GM12865 (cell line): Measurements from ENCODE around the gene PFAS.
"Not testable (repeated sequence)": the region's sequence is repeated elsewhere in the genome, so short reads cannot be mapped to it uniquely, and the experiment has no call there.

Source experiments
- DNase-seq: peaks from one replicate; pipeline ENCODE4 v3.0.0; 2010; ENCODE audit warnings: low read depth
- H3K4me3 ChIP-seq: 2 replicates; pipeline ENCODE4 v1.5.1; 2011; ENCODE audit warnings: mild to moderate bottlenecking, low read depth, low read length, control low read depth
- TF ChIP-seq, protein P1 (sequence below): IDR thresholded peaks from 2 replicates; pipeline ENCODE4 v1.5.1; 2011; ENCODE audit warnings: low read length, control low read depth, low read depth, inconsistent platforms; ENCODE audit not compliant: insufficient read depth; ENCODE audit errors: missing control alignments

PFAS gene

DNA sequence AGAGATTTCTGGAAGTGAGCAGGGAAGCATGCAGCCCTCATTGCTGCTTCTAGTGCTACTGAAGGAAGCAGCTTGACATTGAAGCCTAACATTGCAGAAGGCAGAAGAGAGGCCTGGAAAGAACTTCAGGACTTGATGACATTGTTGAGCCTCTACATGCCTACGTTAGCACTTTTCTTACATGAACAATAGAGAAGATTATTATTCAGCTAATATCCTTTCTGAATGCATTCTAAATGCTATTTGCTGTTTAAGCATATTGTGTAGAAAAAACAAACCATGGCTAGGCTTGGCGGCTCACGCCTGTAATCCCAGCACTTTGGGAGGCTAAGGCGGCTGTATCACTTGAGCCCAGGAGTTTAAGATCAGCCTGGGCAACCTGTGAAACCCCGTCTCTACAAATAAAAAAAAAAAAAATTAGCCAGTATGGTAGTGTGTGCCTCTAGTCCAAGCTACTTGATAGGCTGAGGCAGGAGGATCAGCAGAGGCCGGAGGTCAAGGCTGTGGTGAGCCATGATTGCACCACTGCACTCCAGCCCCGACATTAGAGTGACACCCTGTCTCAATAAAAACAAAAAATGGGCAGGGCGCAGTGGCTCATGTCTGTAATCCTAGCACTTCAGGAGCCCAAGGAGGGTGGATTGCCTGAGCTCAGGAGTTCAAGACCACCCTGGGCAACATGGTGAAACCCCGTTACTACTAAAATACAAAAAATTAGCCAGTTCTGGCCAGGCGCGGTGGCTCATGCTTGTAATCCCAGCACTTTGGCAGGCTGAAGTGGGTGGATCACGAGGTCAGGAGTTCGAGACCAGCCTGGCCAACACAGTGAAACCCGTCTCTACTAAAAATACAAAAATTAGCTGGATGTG lies 36.5 kb upstream of the PFAS start:
- H3K4me3 ChIP-seq, result no peak overlapping the region
- TF ChIP-seq, protein P1, sequence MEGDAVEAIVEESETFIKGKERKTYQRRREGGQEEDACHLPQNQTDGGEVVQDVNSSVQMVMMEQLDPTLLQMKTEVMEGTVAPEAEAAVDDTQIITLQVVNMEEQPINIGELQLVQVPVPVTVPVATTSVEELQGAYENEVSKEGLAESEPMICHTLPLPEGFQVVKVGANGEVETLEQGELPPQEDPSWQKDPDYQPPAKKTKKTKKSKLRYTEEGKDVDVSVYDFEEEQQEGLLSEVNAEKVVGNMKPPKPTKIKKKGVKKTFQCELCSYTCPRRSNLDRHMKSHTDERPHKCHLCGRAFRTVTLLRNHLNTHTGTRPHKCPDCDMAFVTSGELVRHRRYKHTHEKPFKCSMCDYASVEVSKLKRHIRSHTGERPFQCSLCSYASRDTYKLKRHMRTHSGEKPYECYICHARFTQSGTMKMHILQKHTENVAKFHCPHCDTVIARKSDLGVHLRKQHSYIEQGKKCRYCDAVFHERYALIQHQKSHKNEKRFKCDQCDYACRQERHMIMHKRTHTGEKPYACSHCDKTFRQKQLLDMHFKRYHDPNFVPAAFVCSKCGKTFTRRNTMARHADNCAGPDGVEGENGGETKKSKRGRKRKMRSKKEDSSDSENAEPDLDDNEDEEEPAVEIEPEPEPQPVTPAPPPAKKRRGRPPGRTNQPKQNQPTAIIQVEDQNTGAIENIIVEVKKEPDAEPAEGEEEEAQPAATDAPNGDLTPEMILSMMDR, result no peak
- DNase-seq, result no peak

DNA sequence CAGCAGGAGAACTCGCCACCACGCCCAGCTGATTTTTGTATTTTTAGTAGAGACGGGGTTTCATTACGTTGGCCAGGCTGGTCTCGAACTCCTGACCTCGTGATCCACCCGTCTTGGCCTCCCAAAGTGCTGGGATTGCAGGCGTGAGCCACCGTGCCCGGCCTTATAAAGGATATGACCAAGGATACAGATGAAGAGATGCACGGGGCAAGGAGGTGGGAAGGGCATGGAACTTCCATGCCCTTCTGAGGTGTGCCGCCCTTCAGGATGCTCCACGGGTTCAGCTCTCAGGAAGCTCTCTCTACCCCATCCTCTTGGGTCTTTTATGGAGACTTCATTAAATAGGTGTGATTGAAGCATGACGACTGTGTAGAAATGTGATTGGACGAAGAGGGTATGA lies 35.1 kb upstream of the PFAS start:
- not testable (repeated sequence) for DNase-seq, H3K4me3 ChIP-seq

DNA sequence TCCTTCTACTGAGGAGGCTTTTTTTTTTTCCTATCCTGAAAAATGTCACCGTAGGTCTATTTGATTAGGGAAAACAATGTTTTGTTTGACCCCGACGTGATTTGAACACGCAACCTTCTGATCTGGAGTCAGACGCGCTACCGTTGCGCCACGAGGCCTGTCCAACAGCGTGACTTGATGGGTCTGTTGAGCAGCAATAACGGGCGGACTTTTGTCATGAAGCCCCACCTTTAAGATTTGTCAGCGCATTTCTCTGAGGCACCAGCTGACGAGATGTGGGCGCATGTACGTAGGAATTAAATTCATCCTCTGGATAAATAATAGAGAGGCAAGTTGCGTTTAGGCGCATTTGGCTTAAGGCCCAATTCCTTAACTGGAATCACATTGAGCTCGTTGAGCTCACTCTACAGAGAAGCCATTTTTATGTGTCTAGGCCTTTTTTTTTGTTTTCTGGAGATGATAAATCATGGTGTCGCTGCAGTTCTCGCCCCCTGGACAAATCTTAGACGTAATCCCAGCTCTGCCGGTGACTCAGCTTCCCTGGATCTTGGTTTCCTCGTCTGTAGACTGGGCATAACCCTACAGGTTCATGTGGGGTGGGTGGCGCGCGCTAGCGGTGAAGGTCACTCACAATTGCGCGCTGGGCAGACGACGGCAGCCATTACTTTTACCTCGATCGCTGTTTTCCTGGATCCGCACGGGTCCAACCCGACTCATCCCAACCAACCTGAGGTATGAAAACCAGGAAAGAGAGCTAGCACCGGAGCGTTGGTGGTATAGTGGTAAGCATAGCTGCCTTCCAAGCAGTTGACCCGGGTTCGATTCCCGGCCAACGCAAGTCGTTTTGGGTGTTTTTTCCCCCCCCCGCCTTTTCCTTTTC lies 28.1 kb upstream of the PFAS start:
- peak; percentile 93 for DNase-seq

DNA sequence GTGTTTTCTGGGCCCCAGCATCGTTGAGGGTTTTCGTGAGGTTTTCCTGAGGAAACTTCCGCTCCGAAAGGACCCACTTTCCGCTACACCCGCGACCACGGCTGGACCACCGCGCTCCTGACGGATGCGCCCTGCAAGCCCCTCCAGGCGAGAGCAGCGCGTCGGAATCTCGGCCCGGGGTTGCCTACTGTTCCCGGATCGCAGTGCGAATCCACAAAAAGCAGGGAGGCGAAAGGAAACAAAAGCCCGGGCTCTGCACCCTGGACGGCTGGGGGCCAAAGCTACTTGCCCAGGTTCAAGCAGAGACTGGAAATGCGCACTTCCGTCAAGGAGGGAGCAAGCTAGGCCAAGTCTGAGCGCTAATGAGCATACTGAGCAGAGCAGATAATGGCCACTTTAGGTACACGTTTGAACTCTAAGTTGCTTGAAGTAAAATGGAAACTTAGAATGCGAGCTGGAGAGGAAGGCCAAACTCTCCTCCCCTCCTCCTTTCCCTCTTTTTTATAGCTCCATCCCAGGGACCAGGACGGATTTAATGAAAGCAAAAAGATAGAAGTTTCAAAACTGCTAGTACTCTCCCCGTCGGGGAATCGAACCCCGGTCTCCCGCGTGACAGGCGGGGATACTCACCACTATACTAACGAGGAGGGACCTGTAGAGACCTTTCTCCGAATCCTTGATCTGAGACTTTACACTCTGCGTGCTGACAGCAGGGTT lies 27.3 kb upstream of the PFAS start:
- TF ChIP-seq, protein P1, result no peak
- peak; percentile 92 for DNase-seq
- H3K4me3 ChIP-seq, result peak overlapping the region; percentile 58

More for the DNA sequence above, 28.1 kb upstream of the PFAS start:
- H3K4me3 ChIP-seq, result peak overlapping the region; percentile 58
- TF ChIP-seq, protein P1, result no peak

DNA sequence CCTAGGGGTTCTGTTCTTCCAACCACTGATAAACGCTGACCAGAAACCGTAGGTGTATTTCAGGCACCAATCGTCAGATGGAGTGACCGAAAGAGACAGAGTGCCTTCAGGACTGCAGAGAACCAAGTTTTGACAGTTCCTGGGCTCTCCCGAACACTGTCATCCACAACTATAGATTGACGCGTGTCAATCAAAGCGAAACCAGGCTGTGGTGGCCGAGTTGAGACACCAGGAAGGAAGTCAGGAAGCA lies 26.8 kb upstream of the PFAS start:
- peak overlapping the region; percentile 58 for H3K4me3 ChIP-seq
- TF ChIP-seq, protein P1, result no peak
- peak; percentile 90 for DNase-seq

DNA sequence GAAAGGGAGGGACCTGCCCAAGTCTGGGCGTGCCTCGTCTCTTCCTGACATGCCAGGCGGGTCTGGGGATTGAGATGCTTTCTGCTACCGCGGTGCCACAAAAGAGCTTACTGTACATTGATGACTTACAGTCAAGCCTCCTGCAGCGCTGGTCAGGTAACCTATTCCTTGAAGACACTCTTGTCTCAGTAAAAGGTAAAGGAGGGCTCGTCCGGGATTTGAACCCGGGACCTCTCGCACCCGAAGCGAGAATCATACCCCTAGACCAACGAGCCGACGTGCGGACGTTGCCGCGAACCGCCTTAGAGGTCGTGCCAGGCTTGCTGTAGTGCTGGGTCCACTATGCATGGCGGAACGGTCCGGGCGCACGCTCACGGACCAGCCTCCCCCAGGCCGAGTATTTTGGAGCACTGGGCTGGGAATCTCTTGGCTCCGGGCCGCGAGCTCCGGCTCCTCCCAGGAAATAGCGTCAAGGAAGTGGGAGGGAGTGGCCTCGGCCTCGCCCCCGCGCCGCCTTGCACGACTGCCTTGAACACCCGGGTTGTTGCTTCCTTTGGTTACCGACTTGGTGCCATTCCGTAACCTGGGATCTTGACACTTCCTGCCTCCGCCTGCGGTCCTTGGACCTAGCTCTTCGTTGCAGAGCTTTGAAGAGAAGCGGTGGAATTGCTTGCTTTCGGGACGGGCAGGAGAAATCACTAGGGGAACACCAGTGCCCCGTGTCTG lies 26.3 kb upstream of the PFAS start:
- DNase-seq, result peak; percentile 96
- TF ChIP-seq, protein P1, result no peak
- peak overlapping the region; percentile 58 for H3K4me3 ChIP-seq
